Stimulated activated CD8-positive, alpha-beta memory T cell treated with anti-CD3 and anti-CD28 coated beads, Interleukin-12 subunit alpha, Interleukin-12 subunit beta, amount 100 ng/mL, for 24 hours (primary cell): ENCODE results near the gene NAXD.
A peak's percentile ranks its signal among the peaks of the same experiment; 100 is the strongest.
"Not testable (repeated sequence)": the region's sequence is repeated elsewhere in the genome, so short reads cannot be mapped to it uniquely, and the experiment has no call there.

Source experiments
- DNase-seq: peaks from one replicate; pipeline ENCODE4 v3.0.0-alpha.2; 2020; ENCODE audit errors: extremely low read depth

NAXD gene

DNA sequence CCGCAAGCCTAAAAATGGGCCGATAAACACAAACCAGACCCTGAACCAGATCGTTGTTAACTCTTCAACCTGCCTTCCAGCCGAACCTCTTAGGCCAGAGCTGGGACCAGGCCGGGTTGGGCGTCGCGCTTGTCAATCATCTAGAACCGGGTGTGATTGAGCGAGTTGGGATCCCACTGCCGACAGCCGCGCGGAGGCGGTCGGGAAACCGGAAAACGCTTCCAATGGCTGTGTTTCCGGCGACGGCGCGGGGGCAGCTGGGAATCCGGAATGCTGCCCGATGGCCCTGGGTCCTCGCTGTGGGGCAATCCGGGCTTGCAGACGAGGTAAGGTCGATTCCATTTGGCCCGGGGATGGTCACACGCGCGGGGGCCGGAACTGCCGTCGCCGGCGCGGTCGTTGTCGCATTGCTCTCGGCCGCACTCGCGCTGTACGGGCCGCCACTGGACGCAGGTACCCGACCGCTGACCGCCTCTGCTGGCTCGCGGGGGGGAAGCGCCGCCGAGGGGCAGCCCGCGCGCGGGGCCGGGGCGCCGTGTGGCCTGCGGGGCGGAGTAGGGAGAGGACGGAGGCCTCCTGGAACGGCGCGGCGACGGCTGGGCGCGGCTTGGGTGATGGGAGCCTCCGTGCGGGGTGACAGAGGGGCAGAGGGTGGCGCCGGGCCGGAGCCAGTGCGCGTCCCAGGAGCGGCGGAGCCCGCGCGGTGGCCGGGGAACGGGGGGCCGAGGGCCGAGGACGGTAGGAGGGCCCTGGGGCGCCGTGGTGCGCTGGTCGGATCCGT lies at the start of gene NAXD:
NAXD (plus strand) TSS at position 224 of the 781 bp plus-strand sequence; CDS start at position 281, 57 bp downstream.
- peak; percentile 65 for DNase-seq

- DNase-seq = no peak
Measured at GRCh38 chr13:110566171-110566570, 49.2 kb upstream of the NAXD start.

GRCh38 chr13:110568612-110569011 lies 46.7 kb upstream of the NAXD start:
- DNase-seq = no peak

DNA sequence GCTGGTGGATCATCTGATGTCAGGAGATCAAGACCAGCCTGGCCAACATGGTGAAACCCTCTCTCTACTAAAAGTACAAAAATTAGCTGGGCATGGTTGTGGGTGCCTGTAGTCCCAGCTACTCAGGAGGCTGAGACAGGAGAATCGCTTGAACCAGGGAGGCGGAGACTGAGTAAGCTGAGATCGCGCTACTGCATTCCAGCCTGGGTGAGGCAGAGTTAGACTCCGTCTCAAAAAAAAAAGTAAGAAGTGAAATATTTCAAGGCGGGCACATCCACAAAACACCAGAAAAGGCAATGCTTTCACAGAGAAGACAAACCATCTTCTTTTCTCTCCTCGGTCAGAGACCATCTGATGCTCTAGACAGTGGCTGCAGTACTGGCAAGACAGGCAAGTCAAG lies 45.4 kb upstream of the NAXD start:
- not testable (repeated sequence) for DNase-seq

DNA sequence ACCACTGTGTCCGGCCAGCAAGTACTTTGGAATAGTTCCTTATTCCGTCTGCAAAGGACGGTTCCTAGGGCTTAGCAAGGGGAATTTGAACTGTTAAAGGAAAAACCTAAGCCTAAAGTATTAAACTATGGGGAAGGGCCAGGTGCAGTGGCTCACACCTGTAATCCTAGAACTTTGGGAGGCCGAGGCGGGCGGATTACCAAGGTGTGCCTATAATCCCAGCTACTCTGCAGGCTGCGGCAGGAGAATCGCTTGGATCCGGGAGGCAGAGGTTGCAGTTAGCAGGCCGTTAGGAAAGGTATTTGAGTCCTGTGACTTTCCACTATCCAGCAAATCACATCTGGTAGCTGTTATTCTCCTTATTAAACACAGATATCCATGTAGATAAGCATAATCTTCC lies 44.5 kb upstream of the NAXD start:
- DNase-seq = no peak

- DNase-seq = no peak
Measured at GRCh38 chr13:110571896-110572777, 43.2 kb upstream of the NAXD start.

GRCh38 chr13:110572778-110573118 lies 42.6 kb upstream of the NAXD start:
- no peak for DNase-seq

- DNase-seq = no peak
Measured at GRCh38 chr13:110574161-110574560, 41.2 kb upstream of the NAXD start.

- DNase-seq = no peak
Measured at GRCh38 chr13:110575322-110576069, 39.8 kb upstream of the NAXD start.

- DNase-seq = no peak
Measured at GRCh38 chr13:110576070-110576394, 39.3 kb upstream of the NAXD start.

- DNase-seq = no peak
Measured at GRCh38 chr13:110576736-110577476, 38.4 kb upstream of the NAXD start.

GRCh38 chr13:110578363-110578762 lies 37.0 kb upstream of the NAXD start:
- DNase-seq = no peak

DNA sequence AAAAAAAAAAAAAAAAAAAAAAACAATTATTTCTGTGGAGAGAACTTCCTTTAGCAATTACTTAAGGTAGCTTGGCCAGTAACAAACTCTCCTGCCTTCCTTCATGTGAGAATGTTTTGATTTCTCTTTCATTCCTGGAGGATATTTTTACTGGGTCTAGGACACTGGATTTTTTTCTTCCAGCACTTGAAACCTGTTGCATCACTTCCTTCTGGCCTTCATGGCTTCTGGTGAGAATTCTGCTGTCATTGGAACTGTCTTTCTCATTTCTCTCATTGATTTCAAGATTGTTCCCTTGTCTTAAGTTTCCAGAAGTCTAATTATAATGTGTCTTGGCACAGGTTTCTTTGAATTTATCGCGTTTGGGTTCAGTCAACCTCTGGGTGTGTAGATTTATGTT lies 34.5 kb upstream of the NAXD start:
- DNase-seq = no peak

GRCh38 chr13:110581506-110582185 lies 33.7 kb upstream of the NAXD start:
- DNase-seq = no peak

GRCh38 chr13:110582421-110582954 lies 32.9 kb upstream of the NAXD start:
- no peak for DNase-seq

GRCh38 chr13:110583178-110583865 lies 32.0 kb upstream of the NAXD start:
- DNase-seq = no peak

DNA sequence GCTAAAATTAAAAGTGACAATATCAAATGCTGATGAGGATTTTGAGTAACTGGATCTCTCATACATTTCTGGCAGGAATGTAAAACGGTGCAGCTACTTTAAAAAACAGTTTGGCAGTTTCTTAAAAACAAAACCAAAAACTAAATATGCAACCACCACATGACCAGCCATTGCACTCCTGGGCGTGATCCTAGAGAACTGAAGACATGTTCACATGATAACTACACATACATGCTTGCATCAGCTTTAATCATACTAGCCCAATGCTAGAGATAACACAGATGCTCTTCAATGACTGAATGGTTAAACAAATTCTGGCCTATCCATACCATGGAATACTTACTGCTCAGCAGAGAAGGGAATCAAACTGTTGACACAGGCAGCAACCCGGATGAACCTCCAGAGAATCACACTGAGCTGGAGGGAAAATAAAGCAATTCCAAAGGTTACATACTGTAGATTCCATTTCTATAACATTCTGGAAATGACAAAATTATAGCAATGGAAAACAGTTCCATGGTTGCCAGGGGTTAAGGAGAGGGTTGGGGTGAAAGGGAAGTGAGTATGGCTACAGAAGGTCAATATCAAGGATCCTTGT lies 25.5 kb upstream of the NAXD start:
- no peak for DNase-seq

DNA sequence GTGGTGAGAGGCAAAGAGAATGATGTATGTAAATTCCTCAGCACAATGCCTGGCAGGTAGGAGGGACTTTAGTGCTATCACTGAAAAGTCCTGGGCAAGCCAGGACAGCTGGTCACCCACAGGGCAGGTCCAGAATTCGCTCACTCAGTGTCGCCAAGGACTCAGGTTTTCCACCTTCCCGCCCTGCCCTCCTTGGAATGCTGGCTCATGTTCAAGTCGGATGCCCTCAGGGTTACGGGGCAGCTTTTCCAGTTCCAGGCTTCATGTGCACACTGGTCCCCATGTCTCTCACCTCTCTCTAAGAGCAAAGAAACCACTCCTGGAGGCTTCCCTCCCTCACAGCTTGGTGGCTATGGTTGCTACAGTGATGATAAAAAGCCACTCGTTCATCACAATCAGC lies 24.8 kb upstream of the NAXD start:
- DNase-seq = no peak

DNA sequence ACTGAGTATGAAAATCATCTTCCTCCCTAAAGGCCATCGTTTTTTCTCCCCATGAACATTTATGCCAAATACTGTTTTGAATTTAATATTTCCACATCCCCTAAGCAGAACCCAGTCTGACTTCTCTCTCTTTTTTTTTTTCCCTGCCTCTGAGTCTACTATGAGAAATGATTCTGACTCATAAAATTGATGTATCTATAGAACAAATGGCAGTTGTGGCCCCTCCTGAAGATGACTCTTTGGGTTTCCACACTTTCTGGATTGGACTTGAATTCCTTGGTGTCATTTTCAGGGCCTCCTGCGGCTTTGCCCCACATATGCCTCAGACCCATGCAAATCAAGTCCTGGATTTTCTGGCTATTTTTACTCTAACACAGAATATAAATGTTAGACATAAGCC lies 22.7 kb upstream of the NAXD start:
- DNase-seq = no peak
